Measurements from ENCODE around the gene SLC30A10. TPM values are rescaled to one million over a fixed set of nuclear protein-coding genes. Genes with fewer than 3 reads are reported as not detected.

SLC30A10 gene
- total RNA-seq, 1 donor from 2014 or later = 2.2 TPM

GRCh38 chr1:219913005-219913770 lies 15.2 kb downstream of the SLC30A10 start:
- DNase-seq (ENCODE audit: extremely low spot score, unreplicated experiment) = no peak
- H3K36me3 Mint-ChIP-seq = no peaks in the 10 kb centered on the region
- H3K4me3 Mint-ChIP-seq = no peak overlapping the region
- no peaks in the 10 kb centered on the region for H3K4me1 Mint-ChIP-seq (ENCODE audit: unreplicated experiment)
- no peak overlapping the region for H3K27ac Mint-ChIP-seq
- no peaks in the 10 kb centered on the region for H3K27me3 Mint-ChIP-seq
- H3K9me3 Mint-ChIP-seq = no peaks in the 10 kb centered on the region
- TF ChIP-seq, protein P1, sequence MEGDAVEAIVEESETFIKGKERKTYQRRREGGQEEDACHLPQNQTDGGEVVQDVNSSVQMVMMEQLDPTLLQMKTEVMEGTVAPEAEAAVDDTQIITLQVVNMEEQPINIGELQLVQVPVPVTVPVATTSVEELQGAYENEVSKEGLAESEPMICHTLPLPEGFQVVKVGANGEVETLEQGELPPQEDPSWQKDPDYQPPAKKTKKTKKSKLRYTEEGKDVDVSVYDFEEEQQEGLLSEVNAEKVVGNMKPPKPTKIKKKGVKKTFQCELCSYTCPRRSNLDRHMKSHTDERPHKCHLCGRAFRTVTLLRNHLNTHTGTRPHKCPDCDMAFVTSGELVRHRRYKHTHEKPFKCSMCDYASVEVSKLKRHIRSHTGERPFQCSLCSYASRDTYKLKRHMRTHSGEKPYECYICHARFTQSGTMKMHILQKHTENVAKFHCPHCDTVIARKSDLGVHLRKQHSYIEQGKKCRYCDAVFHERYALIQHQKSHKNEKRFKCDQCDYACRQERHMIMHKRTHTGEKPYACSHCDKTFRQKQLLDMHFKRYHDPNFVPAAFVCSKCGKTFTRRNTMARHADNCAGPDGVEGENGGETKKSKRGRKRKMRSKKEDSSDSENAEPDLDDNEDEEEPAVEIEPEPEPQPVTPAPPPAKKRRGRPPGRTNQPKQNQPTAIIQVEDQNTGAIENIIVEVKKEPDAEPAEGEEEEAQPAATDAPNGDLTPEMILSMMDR (conservative IDR thresholded peaks at IDR 0.05) = no peak

- Mint-ChIP-seq H3K4me3 (no peak overlapping the region), H3K36me3 (no peaks in the 10 kb centered on the region), H3K4me1 (ENCODE audit: unreplicated experiment) (no peaks in the 10 kb centered on the region), H3K27ac (no peak overlapping the region), H3K27me3 (peaks cover 4% of the 10 kb centered on the region), H3K9me3 (no peaks in the 10 kb centered on the region)
- TF ChIP-seq, protein P1 (conservative IDR thresholded peaks at IDR 0.05) = no peak
- DNase-seq (ENCODE audit: extremely low spot score, unreplicated experiment) = no peak
These were observed 17.6 kb downstream of the SLC30A10 start for GRCh38 chr1:219910716-219911115.

- Mint-ChIP-seq H3K27ac (no peak overlapping the region), H3K36me3 (no peaks in the 10 kb centered on the region), H3K4me3 (no peak overlapping the region), H3K9me3 (no peaks in the 10 kb centered on the region), H3K4me1 (ENCODE audit: unreplicated experiment) (no peaks in the 10 kb centered on the region), H3K27me3 (peaks cover 4% of the 10 kb centered on the region)
- TF ChIP-seq, protein P1 (conservative IDR thresholded peaks at IDR 0.05) = no peak
- DNase-seq (ENCODE audit: extremely low spot score, unreplicated experiment) = no peak
These were observed 18.9 kb downstream of the SLC30A10 start for GRCh38 chr1:219909476-219909875.

DNA sequence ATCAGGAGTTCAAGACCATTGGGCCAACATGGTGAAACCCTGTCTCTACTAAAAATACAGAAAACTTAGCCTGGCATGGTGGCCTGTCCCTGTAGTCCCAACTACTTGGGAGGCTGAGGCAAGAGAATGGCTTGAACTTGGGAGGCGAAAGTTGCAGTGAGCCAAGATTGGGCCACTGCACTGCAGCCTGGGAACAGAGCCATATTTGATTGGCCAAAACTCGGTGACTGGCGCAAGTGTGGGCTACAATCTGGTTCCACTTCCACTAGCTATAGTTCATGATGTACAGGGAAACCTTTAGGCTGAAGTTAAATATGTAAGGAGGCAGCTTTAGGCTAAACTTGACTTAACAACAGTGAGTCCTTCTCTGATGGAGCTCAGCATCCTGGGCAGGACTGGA lies 20.2 kb downstream of the SLC30A10 start:
- Mint-ChIP-seq H3K4me1 (ENCODE audit: unreplicated experiment) (no peaks in the 10 kb centered on the region), H3K9me3 (no peaks in the 10 kb centered on the region), H3K36me3 (no peaks in the 10 kb centered on the region), H3K27ac (no peak overlapping the region), H3K27me3 (peaks cover 4% of the 10 kb centered on the region), H3K4me3 (no peak overlapping the region)
- DNase-seq (ENCODE audit: extremely low spot score, unreplicated experiment) = no peak
- TF ChIP-seq, protein P1 (conservative IDR thresholded peaks at IDR 0.05) = no peak

DNA sequence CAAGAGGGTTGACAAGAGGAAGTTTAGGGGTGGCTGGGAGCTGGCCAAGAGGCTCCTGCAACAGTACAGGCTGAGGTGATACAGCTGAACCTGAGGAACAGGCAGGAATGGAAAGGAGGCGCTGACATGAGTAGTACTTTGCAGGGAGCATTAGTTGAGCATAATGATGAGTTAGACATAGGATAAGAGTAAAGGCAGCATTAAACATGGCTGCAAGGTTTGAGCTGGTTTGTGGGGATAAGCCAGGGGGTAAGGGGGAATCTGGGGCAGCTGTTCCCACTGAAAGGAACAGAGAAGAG lies 20.6 kb downstream of the SLC30A10 start:
- no peak for DNase-seq (ENCODE audit: extremely low spot score, unreplicated experiment)
- H3K9me3 Mint-ChIP-seq = no peaks in the 10 kb centered on the region
- H3K4me1 Mint-ChIP-seq (ENCODE audit: unreplicated experiment) = no peaks in the 10 kb centered on the region
- H3K27me3 Mint-ChIP-seq = peaks cover 4% of the 10 kb centered on the region
- H3K4me3 Mint-ChIP-seq = no peak overlapping the region
- TF ChIP-seq, protein P1 (conservative IDR thresholded peaks at IDR 0.05) = no peak
- no peak overlapping the region for H3K27ac Mint-ChIP-seq
- H3K36me3 Mint-ChIP-seq = no peaks in the 10 kb centered on the region
